COLO668 (cell line): Measurements from ENCODE around the gene BHLHE23.

Source experiments
- DNase-seq: peaks from one replicate; lab custom pipeline; 2025; ENCODE audit not compliant: unreplicated experiment; lab: John Stamatoyannopoulos, UW

BHLHE23 gene

GRCh38 chr20:62975812-62976508 lies 30.8 kb downstream of the BHLHE23 start:
- no peak for DNase-seq

DNA sequence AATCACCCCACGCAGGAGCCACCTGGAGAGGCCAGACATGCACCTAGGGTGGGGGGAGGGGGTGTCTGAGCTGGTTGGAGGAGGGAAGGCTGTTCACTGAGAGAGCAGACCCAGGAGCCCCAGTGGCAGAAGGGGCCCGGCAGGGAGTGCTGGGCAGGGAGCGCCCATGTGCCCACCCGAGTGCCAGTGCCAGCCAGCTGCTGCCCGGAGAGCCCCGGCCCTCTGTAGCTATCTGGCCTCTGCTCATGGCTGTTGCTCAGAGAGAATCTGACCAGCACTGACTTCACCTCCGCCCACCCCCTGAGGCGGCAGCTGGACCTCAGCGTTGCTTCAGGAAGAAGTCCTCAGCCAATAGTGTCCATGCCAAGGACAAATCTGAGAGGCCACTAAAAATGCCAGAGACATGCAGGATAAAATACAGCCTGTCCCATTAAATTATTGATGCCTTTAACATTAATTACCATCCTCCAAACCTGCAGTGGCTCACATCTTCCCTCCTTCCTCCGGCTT lies 31.5 kb downstream of the BHLHE23 start:
- no peak for DNase-seq

DNA sequence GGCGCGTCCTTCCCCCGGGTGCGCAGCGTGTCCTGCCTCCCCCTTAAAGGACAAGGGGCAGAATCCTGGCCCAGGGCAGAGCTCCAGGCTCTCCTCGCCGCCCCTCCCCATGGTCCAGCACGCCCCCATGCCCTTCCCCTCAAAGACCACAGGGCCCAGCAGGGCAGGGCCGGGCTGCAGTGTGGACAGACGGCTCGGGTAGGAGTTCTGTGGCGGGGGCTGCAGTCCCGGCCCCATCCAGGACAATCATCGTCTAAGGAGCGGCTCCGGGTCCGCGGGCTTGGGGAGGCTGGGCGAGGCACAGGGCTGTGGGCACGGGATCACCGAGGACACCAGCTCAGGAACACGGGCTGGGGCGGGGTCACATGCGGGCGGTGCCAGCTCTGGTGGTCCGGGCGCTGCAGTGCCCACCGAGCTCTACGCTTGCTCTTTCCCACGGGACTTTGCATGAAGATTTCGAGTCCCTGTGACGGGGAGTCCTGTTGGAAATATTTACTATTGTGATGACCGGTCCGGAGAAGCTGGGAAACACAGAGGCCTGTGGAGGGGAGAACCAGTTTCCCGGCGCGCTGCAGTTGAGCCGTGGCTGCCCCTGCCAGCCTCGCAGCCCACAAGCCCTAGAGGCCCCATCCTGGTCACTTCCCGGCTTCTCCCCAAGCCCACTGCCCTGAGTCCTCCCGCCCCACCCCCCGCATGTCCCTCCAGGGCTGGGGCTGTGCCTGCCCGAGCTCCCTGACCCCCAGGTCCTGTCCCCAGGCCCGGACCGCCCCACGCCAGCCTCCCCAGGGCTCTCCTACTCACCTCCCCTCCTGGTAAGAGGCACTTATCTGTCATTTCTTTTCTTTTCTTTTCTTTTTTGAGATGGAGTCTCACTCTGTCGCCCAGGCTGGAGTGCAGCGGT lies 33.7 kb downstream of the BHLHE23 start:
- DNase-seq: no peak

- peak; percentile 88 for DNase-seq
Measured at GRCh38 chr20:62971950-62972844, 34.6 kb downstream of the BHLHE23 start.

DNA sequence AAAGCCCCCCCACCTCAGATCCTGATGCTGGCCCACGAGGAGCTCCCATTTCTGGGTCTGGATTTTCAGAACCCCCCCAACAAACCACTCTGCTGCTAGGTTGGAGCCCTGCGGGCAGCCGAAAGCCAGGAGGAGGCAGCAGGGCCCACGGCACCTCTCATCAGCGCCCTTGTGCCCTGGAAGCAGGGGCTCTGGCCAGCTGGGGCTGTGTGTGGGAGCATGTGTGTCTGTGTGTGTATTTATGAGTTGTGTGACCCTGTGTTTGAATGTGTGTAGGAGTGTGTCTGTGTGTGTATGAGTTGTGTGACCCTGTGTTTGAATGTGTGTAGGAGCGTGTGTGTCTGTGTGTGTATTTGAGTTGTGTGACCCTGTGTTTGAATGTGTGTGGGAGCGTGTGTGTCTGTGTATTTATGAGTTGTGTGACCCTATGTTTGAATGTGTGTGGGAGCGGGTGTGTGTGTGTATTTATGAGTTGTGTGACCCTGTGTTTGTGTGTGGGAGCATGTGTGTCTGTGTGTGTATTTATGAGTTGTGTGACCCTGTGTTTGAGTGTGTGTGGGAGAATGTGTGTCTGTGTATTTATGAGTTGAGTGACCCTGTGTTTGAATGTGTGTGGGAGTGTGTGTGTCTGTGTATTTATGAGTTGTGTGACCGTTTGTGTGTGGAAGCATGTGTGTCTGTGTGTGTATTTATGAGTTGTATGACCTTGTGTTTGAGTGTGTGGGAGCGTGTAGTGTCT lies 35.4 kb downstream of the BHLHE23 start:
- no peak for DNase-seq

DNA sequence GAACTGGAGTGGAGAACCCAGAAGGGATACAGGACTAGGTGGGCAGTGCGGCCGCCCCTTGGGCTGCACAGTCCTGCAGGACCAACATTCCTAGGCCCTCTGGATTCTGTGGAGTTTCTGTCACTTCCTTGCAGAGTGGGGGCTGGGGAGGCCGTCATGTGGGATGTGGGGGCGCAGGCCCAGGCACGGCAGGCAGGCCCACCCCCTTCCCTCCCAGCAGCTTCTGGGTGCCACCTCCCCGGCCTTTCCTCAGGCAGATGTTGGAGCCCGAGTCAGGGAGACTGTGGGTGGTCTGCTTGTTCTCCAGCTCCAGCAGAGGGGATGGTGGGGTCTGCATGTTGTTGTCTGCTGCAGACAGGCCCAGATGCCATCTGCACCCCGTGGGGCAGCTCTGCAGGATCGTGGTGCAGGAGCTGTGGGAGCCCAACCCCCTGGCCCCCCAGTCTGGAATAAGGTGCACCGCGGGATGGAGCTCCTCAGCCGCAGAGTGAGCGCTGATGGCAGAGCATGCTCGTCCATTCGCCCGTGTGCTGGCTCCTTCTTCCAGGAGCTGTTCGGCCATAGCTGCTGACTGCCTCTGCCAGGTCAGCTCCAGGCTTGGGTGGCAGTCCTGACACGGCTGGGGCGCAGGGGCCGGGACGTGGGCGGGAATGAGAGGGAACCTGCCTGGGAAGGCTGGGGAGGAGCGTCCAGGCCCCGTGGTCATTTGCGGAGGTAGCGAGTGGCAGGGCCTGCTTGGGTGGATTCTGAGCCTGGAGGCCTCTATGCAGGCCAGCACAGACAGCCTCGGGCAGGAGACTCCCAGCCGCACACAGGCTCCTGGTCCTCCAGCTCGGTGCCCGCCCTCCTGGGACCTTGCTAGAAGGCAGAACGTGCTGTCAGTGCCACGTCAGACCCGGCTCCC lies 36.2 kb downstream of the BHLHE23 start:
- DNase-seq: no peak

DNA sequence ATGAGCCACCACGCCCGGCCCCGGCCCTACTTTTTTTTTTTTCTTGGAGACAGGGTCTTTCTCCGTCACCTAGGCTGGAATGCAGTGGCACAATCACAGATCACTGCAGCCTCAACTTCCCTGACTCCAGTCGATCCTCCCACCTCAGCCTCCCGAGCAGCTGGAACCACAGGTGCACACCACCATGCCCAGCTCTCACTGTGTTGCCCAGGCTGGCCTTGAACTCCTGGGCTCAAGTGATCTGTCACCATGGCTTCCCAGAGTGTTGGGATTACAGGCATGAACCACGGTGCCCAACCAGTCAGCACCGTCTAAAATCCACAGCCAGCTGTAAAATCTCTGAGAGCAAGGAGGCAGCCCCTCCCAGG lies 36.8 kb downstream of the BHLHE23 start:
- no peak for DNase-seq

DNA sequence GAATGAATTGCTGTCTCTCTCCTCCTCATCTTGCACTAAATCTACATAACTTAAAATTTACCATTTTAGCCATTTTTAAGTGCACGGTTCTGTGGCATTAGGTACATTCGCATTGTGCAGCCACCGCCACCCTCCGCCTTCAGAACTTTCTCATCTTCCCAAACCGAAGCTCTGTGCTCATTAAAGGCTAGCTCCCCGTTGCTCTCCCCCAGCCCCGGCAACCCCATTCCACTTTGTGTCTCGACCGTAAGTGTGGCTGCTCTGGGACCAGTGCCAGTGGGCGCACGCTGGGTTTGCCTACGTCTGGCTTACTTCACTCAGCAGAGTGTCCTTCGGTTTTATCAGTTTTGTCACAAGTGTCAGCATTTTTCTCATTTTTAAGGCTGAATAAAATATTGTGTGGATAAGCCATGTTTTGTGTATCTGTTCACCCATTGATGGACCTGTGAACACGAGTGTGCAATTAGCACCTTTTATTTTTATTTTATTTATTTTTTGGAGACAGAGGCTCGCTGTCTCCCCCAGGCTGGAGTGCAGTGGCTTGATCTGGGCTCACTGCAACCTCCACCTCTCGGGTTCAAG lies 37.5 kb downstream of the BHLHE23 start:
- DNase-seq: no peak

GRCh38 chr20:62968378-62969178 lies 38.2 kb downstream of the BHLHE23 start:
- no peak for DNase-seq

- DNase-seq: no peak
Measured at GRCh38 chr20:62967628-62968351, 39.0 kb downstream of the BHLHE23 start.

DNA sequence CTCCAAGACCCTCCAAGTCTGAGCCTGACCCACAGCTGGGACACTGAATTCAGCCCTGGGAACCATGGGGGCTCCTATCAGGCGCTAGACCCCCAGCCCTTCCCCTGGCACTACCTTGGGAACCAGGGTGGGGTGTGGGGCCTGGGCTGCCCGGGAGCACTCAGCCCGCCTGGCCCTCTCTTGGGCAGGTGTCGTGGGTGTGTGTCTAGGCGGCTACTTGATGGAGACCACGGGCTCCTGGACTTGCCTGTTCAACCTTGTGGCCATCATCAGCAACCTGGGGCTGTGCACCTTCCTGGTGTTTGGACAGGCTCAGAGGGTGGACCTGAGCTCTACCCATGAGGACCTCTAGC lies 39.6 kb downstream of the BHLHE23 start:
- DNase-seq: no peak

- DNase-seq: no peak
Measured at GRCh38 chr20:62966212-62967148, 40.3 kb downstream of the BHLHE23 start.

DNA sequence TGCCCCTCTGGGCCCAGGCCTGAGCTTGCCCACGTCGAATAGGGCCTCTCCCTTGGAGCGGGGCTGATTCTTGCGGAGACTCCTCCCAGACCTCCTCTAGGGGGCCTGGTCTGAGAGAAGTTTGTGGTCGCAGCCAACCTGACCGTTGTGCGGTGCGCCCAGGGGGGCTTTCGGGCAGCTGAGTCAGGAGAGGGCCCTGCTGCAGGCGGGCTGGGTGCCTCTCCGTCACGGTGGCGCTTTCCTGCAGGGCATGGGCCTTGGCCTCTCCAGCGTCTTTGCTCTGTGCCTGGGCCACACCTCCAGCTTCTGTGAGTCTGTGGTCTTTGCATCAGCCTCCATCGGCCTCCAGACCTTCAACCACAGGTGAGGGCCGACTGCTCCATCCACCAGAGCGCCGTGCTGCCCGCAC lies 41.4 kb downstream of the BHLHE23 start:
- DNase-seq: no peak

DNA sequence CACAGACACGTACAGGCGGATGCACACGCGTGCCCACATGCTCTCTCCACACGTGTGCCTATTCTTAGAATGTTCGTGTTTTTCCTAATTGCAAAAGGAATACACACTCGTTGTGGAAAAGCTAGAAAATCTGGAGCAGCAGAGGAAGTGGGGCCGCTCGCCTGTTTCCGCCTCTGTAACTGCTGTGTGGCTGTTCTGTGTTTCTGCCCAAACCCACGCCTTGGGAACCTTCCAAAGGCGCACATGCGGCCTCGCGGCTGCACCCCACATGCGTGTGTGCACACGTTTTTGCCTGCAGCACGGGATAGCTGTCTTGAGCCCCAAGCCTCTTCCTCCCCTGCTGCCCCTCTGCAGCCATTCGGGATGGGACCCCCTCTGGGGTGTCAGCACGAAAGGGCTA lies 42.1 kb downstream of the BHLHE23 start:
- no peak for DNase-seq

- DNase-seq: no peak
Measured at GRCh38 chr20:62963614-62964397, 43.0 kb downstream of the BHLHE23 start.
